NB4 (cell line): ENCODE results near the gene PLEKHA8.

Source experiments
- DNase-seq: peaks from one replicate; pipeline ENCODE4 v3.0.0; 2010; ENCODE audit warnings: low read depth
- H3K4me3 ChIP-seq: one replicate; pipeline ENCODE4 v1.5.1; 2011; ENCODE audit warnings: mild to moderate bottlenecking, low read depth, low read length, moderate library complexity
- CTCF ChIP-seq: IDR thresholded peaks from one replicate; pipeline ENCODE4 v1.5.1; 2012; ENCODE audit warnings: low read depth, low read length
- MAX ChIP-seq: IDR thresholded peaks from 2 replicates; pipeline ENCODE4 v1.6.1; 2011; ENCODE audit warnings: low read depth, low read length
- MYC ChIP-seq: IDR thresholded peaks from 2 replicates; pipeline ENCODE4 v1.6.1; 2011; ENCODE audit warnings: low read depth, low read length
- POLR2A ChIP-seq: IDR thresholded peaks from 2 replicates; pipeline ENCODE4 v1.6.1; 2011; ENCODE audit warnings: mild to moderate bottlenecking; ENCODE audit not compliant: insufficient read length; ENCODE audit errors: extremely low read depth

PLEKHA8 gene

GRCh38 chr7:30019387-30019786 is 8.8 kb upstream of the PLEKHA8 start:
- DNase-seq, result no peak
- no peak overlapping the region for H3K4me3 ChIP-seq
- no peak for TF ChIP-seq MYC
- TF ChIP-seq POLR2A, result no peak
- no peak for TF ChIP-seq CTCF
- no peak for TF ChIP-seq MAX

GRCh38 chr7:30019960-30020359 is 8.3 kb upstream of the PLEKHA8 start:
- DNase-seq, result no peak
- TF ChIP-seq MAX (no peak), CTCF (no peak), POLR2A (no peak), MYC (no peak)
- no peak overlapping the region for H3K4me3 ChIP-seq

- no peak overlapping the region for H3K4me3 ChIP-seq
- TF ChIP-seq MYC, result no peak
- DNase-seq, result no peak
These were observed 7.7 kb upstream of the PLEKHA8 start for GRCh38 chr7:30020535-30020934.

- DNase-seq, result no peak
- TF ChIP-seq MAX (no peak), MYC (no peak), POLR2A (no peak), CTCF (no peak)
- no peak overlapping the region for H3K4me3 ChIP-seq
These were observed 5.2 kb upstream of the PLEKHA8 start for GRCh38 chr7:30022991-30023390.

GRCh38 chr7:30023524-30023923 is 4.7 kb upstream of the PLEKHA8 start:
- TF ChIP-seq MYC (no peak), MAX (no peak), CTCF (no peak), POLR2A (no peak)
- no peak overlapping the region for H3K4me3 ChIP-seq

GRCh38 chr7:30026229-30027064 is 1.8 kb upstream of the PLEKHA8 start, which contains the start of gene FKBP14:
Gene FKBP14, minus strand, starts transcription at chr7:30026702. Its CDS starts 194 bp downstream, at chr7:30026508.
- H3K4me3 ChIP-seq, result peak within 1 kb of the TSS; percentile 84
- peak; percentile 100 for DNase-seq
- no peak for TF ChIP-seq CTCF
- peak; percentile 87 for TF ChIP-seq POLR2A
- peak; percentile 43 for TF ChIP-seq MYC
- peak; percentile 65 for TF ChIP-seq MAX

More at GRCh38 chr7:30023524-30023923, 4.7 kb upstream of the PLEKHA8 start:
- no peak for DNase-seq
